ENCODE measurements around the gene CKB. TPM values are rescaled to one million over a fixed set of nuclear protein-coding genes. Genes with fewer than 3 reads are reported as not detected.

CKB gene
- total RNA-seq, 1 experiment from 2014 or later = 412 TPM

DNA sequence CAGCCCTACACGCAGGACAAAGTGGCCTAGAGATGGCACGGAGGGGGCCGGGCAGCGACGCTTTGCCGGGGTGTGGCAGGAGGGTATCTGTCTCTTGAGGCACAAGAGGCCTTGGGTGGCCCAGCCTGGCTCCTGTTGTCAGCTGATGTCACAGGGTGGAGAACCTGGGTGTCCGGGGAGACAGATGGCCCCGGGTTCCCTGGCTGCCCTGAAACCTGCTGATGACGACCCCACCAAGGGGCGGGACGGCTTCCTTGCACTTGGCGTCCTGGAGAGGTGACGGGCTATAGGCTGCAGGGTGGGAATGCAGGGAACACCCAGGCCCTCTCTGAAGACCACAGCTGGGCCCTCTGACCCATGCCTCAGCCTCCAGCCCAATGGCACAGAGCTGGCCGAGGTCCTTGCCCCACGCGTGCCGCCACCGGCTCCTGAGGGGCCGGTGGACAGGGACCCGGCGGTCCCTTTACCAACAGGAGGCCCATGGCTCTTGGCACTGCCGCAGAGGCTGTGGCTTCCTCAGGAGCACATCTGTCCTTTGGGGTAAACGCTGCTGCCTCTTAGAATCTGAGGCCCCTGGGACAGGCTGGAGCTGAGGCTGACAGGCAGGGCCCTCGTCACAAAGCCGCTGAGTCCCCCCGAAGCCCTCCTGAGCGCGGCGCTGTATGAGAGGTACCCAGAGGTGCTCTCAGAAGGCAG is 22.7 kb upstream of the CKB start:
- Histone ChIP-seq H3K36me3 (replicated peaks; ENCODE audit: control insufficient read depth, insufficient read depth, low read length) (no peaks in the 10 kb centered on the region), H3K27me3 (ENCODE audit: control insufficient read depth, insufficient read depth, low read length) (no peaks in the 10 kb centered on the region), H3K4me3 (ENCODE audit: insufficient read depth, low read depth, low read length) (no peak overlapping the region)
- DNase-seq = peak; percentile 57

DNA sequence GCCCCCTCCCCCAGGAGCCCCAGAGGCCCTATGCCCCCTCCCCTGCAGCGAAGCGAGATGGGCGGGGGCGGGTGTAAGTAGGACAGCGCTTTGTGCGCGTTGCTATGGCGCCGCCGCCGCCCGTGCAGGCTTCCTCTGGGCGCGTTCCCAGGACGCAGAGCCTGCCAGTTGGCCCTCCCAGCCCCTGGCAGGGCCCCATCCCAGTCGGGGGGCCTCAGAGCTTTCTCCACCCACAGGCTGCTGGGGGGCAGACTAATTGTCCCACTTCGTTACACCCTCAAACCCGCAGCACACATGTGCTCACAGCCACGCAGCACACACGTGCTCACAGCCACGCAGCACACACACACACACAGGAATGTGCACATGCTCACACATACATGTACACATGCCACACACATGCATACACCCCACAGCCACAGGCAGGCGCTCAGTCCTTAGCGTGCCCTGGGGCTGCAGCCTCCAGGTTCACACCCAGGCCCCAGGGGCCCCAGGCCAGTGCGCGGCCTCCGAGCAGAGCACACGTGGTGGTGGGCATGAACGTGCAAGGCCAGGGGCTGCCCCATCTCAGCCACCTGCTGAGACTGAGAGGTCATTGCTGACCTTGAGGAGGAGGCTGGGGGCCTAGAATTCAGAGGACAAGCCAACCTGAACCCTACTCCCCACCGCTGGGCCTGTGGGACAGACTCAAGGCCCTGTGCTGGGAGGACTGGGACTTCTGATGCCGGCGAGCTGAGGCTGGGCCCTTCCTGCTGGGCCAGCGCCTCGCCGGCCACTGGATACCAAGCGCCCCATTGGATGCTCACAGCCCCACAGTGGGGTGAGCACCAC is 22.0 kb upstream of the CKB start:
- peak; percentile 73 for DNase-seq
- H3K27me3 ChIP-seq (ENCODE audit: control insufficient read depth, insufficient read depth, low read length) = no peaks in the 10 kb centered on the region

DNA sequence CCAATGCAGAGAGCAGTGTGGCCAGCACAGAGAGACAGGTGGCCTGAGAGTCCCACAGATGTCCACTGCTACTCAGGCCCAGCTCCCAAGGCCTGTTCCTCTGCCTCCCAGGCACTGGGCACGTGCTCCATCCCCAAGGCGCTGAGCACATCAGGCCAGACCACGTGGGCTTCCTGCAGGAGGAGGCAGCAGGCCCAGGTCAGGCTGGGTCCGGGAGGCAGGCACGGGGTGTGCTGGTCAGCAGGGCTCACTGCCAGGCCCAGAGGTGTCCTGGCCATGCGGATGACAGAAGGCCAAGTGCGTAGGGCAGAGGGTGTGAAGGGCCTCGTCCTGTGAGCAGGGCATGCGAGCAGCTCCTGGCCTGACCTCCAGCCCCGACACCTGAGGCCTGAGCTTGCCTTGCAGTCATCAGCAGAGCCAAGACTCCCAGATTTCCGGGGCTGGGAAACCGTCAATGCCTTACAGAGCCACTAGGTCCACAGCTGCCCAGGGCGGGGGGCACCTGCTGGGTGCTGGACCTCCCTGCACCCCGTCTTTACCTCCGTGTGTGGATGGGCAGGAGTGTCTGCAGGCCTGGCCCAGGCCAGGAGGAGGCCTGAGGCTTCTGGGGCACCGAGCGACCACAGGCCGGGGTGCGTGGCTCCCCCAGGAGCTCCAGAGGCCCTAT is 21.2 kb upstream of the CKB start:
- no peaks in the 10 kb centered on the region for H3K36me3 ChIP-seq (replicated peaks; ENCODE audit: control insufficient read depth, insufficient read depth, low read length)
- peak; percentile 63 for DNase-seq
- no peak overlapping the region for H3K4me3 ChIP-seq (ENCODE audit: insufficient read depth, low read depth, low read length)
- no peaks in the 10 kb centered on the region for H3K27me3 ChIP-seq (ENCODE audit: control insufficient read depth, insufficient read depth, low read length)

More for the DNA sequence above, 22.0 kb upstream of the CKB start:
- Histone ChIP-seq H3K36me3 (replicated peaks; ENCODE audit: control insufficient read depth, insufficient read depth, low read length) (no peaks in the 10 kb centered on the region), H3K4me3 (ENCODE audit: insufficient read depth, low read depth, low read length) (no peak overlapping the region)

DNA sequence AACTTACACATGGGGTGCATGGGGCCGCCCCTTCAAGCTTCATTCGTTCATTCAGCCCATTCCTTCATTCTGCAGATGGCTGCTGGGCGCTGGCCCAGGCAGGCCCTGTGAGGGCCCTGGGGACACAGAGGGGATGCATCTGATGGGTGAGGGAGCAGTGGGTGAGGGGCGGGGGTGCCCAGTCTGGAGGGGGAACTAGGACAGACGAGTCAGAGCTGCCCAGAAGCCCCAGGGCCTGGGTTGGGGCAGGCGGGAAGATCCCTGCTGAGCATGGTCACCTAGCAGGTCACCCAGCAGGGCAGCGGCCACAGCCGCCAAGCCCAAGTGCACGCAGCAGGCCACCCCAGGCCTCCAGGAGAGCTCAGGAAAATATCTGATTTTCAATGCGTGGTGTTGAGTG is 20.5 kb upstream of the CKB start:
- H3K4me3 ChIP-seq (ENCODE audit: insufficient read depth, low read depth, low read length) = no peak overlapping the region
- DNase-seq = no peak
- H3K36me3 ChIP-seq (replicated peaks; ENCODE audit: control insufficient read depth, insufficient read depth, low read length) = no peaks in the 10 kb centered on the region
- no peaks in the 10 kb centered on the region for H3K27me3 ChIP-seq (ENCODE audit: control insufficient read depth, insufficient read depth, low read length)

DNA sequence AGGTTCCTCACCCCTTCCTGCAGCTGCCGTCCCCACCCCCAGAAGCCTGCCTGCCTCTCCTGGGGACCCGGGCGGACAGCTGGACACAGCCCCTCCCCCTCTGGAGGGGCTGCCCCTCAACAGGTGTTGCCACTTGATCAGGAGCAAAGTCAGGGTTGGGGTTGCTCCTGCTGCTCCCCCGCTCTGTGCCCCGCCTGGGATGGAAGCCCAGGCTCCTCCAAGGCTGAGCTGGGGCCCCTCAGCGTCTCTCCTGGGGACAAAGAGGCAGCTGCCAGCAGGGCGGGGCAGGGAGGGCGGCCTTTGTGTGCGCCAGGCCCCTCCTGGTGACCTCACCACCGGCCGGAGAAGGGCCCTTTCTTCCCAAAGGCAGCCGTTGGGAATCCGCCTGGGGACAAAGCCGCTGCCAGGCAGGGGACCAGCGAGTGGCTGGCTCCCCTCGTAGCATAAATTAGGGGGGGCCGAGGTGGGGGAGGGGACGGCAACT is 20.0 kb upstream of the CKB start:
- Histone ChIP-seq H3K4me3 (ENCODE audit: insufficient read depth, low read depth, low read length) (peak overlapping the region; percentile 4; the same call in 1 of the 2 replicates), H3K27me3 (ENCODE audit: control insufficient read depth, insufficient read depth, low read length) (no peaks in the 10 kb centered on the region; the same call in 1 of the 2 replicates), H3K36me3 (replicated peaks; ENCODE audit: control insufficient read depth, insufficient read depth, low read length) (no peaks in the 10 kb centered on the region)
- peak; percentile 98 for DNase-seq

DNA sequence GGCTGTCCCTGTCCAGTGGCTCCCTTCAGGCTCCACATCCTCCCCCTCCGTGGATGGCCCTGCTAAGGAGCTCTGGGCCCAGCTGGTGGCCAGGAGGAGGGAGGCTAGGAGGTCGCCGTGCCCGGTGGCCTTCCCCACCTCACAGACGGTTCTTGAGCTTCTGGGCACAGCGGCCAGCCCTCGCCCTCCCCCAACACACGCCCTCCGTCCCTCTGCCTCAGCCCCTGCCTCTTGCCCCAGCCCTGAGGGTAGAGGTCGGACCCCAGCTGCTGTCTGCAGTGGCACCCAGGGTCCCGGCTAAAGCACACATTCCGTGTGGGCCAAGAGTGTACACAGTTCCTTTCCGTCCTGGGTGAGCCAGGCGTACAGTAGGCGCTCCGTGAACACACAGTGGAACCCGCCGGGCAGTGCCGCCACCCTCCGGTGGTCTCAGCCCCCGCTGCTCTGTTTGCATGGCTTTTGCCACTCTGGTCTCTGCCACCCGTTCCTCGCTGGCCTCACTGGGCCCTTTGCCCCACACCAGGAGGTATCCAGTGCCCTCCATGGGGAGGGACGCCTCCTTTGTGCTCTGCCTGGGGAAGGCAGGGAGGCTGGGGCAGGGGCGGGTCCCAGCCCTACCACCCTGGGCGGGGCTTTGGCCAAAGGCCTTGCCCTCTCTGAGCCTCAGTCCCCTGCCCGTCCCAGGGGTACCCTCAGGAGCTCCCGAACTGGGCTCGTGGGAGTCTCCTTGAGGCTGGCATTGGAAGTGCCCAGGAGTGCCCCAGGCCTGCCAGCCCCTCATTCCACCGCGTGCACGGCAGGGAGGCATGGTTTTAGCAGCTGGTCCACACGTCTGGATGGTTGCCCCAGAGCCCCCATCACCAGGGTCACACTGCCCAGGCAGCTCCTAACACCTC is 19.3 kb upstream of the CKB start:
- H3K36me3 ChIP-seq (replicated peaks; ENCODE audit: control insufficient read depth, insufficient read depth, low read length) = no peaks in the 10 kb centered on the region
- peak; percentile 91 for DNase-seq
- no peaks in the 10 kb centered on the region; the same call in 1 of the 2 replicates for H3K27me3 ChIP-seq (ENCODE audit: control insufficient read depth, insufficient read depth, low read length)
- H3K4me3 ChIP-seq (ENCODE audit: insufficient read depth, low read depth, low read length) = peak overlapping the region; percentile 4; the same call in 1 of the 2 replicates

DNA sequence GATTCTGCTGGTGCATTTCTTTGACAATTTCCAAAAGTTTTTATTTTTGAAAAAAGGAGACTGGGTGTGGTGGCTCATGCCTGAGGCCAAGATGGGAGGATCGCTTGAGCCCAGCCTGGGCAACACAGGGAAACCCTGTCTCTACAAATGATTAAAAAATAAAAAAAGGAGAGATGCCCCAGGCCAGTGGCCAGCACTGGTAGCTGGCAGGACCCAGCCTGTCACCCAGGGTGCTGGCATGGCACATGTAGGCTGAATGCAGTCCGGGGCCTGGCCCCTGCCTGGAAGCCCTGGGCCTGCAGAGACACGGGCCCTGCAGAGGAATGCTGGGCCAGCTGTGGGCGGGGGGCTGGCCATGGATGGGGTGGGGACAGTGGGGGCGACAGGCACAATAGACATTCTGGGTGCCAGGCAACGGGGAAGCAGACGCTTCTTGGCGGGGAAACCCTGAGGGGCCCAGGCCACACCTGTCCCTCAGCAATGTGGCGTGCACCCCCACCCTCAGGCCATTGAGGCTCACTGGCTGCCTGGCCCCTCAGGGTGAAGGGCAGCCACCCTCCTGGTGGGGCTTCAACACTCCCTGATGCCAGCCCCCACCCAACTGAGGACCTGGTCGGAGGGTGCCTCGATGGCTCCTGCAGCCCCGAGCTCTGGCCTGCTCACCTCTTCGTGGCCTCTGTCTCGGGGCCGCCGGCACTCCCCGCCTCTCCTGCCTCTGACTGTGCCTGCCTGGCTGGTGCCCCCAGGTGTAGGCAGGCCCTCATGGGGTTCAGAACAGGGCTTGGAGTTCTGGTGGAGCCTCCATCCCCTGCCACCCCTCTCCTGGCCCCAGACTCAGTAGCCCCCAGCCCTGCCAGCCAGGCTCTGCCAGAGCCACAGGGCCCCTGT is 18.4 kb upstream of the CKB start:
- Histone ChIP-seq H3K27me3 (ENCODE audit: control insufficient read depth, insufficient read depth, low read length) (no peaks in the 10 kb centered on the region; the same call in 1 of the 2 replicates), H3K36me3 (replicated peaks; ENCODE audit: control insufficient read depth, insufficient read depth, low read length) (no peaks in the 10 kb centered on the region), H3K4me3 (ENCODE audit: insufficient read depth, low read depth, low read length) (no peak overlapping the region)
- no peak for DNase-seq

DNA sequence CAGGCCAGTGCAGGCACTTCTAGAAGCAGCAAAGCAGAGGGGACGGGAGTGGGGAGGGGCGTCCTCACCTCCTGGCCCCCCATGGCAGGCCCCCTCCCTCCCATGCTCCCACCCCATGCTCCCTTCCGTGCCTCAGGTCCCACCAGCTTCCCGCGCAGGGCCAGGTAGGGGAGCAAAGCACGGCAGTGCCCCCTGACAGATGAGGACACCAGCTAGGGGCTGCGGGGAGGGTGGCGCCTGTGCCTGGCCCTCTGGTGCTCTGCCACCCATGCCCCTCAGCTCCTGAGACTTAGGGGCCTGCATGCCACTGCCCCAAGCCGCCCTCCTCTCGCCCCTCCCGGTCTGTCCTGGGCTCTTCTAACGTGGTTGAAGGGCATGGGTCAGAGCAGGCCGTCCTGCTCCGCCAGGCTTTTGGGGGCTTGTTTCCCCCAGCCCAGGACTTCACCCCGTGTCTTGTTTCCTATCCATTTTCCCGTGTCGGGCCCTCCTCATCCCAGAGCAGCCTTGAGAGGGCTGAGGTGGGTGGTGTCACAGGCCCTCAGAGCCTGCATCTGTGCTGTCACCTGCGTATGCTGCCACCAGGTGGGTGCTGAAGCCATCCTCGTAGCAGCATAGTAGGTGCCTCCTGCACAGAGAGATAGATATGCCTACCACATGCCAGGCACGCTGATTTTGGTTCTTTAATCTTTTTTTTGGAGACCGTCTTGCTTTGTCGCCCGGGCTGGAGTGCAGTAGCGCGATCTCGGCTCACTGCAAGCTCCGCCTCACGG is 16.6 kb upstream of the CKB start:
- no peak overlapping the region for H3K4me3 ChIP-seq (ENCODE audit: insufficient read depth, low read depth, low read length)
- no peaks in the 10 kb centered on the region for H3K36me3 ChIP-seq (replicated peaks; ENCODE audit: control insufficient read depth, insufficient read depth, low read length)
- no peak for DNase-seq
- H3K27me3 ChIP-seq (ENCODE audit: control insufficient read depth, insufficient read depth, low read length) = no peaks in the 10 kb centered on the region; the same call in 1 of the 2 replicates

DNA sequence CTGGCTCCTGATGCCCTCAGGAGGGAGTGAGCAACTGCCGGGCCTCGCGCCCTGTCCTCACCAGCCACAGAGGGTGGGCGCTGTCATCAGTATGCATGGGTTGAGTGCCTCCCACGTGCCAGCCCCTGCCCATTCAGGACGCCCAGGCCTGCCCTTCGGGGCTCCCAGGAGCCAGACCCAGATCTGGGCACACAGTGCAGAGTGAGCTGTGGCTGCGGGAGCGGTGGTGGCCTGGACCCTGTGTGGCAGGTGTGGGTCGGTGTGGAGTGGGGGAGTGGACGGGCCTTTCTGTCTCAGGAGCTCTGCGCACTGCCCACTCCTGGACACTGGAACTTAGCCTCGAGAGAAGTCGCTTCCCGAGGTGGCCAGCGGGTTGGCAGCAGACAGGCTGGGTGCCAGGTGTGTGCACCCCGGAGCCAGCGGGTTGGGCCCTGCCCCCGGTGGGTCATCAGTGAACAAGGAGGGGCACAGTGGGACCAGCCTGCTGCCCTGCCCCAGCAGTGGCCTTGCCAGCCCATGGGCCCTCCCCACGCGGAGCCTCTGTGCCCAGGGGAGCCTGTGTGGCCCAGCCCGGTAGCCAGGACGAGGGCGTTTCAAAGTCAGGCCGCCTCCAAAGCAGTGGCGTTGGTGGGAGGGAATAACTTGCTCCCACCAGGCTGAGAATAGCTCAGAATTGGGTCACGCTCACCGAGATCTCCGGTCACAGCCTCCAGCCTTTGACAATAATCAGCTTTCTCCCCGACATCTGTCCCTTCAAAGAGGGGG is 15.8 kb upstream of the CKB start:
- Histone ChIP-seq H3K4me3 (ENCODE audit: insufficient read depth, low read depth, low read length) (no peak overlapping the region), H3K27me3 (ENCODE audit: control insufficient read depth, insufficient read depth, low read length) (no peaks in the 10 kb centered on the region; the same call in 1 of the 2 replicates), H3K36me3 (replicated peaks; ENCODE audit: control insufficient read depth, insufficient read depth, low read length) (no peaks in the 10 kb centered on the region; the same call in 1 of the 2 replicates)
- no peak for DNase-seq

DNA sequence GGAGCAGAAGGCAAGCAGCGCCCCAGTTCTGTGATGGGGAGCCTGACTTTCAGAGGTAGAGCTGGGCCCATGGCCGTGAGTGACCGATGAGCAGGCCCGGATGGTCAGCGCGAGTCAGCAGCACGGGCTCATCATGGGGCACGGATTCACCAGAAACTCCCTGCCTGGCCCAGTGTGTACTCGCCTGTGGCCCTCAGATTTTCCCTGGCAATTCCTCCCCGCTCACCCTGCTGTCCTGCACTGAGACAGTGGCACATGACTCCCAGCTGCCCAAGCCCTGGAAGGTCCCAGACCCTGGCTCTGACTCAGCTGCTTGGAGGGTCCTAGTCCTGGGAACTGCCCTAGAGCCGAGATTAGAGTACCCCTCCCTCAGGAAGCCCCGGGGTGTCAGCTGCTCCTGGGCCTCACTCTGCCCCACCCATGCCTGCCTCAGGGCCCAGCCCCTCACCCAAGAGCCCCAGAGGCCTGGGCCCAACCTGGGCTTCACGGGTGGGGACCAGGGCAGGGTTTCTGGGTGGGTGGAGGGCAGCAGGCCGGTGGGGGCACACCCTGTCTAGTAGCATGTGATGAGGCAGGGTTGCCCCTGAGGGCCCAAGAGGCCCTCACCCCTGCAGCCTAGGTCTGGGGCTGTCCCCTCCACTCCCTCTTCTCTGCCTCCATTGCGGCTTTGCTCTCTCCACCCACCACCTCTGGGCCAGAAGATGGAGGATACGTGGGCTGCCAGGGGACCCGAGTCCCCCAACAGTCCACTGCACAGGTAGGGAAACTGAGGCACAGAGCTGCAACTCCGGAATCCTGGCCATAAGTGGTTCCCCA is 14.8 kb upstream of the CKB start:
- no peak for DNase-seq
- H3K36me3 ChIP-seq (replicated peaks; ENCODE audit: control insufficient read depth, insufficient read depth, low read length) = no peaks in the 10 kb centered on the region; the same call in 1 of the 2 replicates
- no peaks in the 10 kb centered on the region; the same call in 1 of the 2 replicates for H3K27me3 ChIP-seq (ENCODE audit: control insufficient read depth, insufficient read depth, low read length)
- no peak overlapping the region for H3K4me3 ChIP-seq (ENCODE audit: insufficient read depth, low read depth, low read length)

DNA sequence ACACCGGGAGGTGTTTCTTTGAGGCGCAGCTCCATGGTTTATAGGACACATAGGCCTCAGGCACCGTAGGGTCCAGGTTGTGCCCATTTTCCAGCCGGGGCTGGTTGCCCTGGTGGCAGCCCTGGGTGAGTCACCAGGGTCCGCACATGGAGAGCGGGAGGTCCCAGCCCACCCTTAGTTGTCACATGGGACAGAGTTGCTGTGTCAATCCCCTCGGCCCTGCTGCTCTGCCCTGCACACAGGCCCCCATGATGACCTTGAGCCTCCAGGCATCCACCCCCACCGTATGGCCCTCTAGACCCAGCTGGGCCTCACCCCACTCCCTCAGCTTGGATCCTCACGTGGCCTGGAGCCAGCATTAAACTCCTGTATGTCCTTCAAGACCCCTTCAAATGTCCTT is 14.1 kb upstream of the CKB start:
- H3K36me3 ChIP-seq (replicated peaks; ENCODE audit: control insufficient read depth, insufficient read depth, low read length) = no peaks in the 10 kb centered on the region; the same call in 1 of the 2 replicates
- no peak overlapping the region for H3K4me3 ChIP-seq (ENCODE audit: insufficient read depth, low read depth, low read length)
- no peaks in the 10 kb centered on the region; the same call in 1 of the 2 replicates for H3K27me3 ChIP-seq (ENCODE audit: control insufficient read depth, insufficient read depth, low read length)
- DNase-seq = no peak

Data from H7 (cell line).